T-helper 9 cell (primary cell): ENCODE data around the gene IGF1R.
"Not testable (repeated sequence)": the region's sequence is repeated elsewhere in the genome, so short reads cannot be mapped to it uniquely, and the experiment has no call there.

Source experiments
- DNase-seq: peaks from one replicate; pipeline ENCODE4 v3.0.0-alpha.2; 2020

The IGF1R gene

DNA sequence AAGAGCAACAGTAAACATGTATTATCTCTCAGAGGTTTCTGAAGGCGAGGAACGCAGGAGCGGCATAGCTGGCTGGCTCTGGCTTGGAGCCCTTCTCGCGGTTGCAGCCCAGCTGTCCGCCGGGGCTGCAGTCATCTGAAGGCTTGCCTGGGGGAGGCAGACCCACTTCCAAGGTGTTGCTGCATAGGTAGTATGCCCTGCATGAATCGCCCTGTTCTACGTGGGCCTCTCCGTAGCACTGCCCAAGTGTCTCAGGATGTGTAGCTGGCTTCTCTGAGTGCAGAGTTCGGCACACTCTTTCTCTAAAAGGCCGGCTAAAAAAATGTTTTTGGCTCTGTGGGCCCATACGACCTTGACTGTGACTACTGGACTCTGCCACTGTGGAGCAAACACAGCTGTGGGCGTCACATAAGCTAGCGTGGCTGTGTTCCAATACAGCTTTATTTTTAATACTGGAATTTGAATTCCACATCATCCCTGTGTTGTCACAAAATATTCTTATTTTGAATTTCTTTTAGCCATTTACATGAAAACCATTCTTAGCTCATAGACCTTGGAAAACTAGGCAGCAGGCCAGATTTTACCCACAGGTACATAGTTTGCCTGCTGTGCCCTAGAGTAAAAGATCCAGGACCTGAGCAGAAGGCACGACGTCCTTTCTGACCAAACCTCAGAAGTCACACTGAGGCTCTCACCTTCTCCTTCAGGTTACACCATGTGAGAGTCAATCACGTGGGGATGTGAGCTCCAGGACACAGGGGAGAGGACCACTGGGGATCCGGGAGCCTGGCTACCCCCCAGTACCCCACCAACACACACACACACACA is 303.4 kb downstream of the IGF1R start:
- no peak for DNase-seq

DNA sequence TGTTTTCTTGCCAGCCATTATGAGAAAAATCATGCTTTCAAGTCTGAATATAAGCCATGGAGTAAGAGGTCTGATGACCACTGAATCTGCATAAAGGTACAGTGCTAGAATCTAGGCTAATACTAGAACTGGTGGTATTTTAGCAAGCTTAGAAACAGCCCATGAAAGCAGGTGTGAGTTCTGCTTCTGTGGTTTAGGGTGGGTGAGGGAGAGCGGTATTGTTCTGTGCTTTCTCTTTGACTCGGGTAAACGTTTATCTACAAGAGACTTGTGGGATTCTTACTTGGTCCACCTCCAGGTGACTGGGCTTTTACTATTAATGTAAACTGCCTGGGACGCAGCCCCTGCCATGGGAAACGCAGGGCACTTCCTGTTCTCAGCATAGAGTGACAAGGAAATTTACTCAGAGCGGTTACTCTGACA is 304.1 kb downstream of the IGF1R start:
- DNase-seq = no peak

GRCh38 chr15:98953000-98953787 is 304.9 kb downstream of the IGF1R start:
- no peak for DNase-seq

DNA sequence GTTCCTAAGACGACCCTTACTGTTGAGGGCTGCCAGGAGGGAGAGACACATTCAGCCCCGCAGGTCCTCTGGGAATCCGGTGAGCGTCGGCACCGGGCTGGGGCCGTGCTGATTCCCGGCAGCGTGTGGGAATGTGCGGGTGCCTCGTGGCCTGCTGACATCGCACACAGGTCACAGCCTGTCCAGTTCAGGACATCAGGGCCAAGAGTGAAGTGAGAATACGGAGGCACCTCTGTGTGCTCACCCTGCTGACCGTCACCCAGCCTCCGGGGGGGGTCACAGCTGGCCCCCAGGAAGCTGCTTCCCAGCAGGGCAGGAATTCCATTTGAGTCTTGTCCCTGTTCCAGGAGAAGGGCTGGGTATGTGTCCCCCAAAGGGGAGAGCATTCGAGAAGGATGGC is 305.6 kb downstream of the IGF1R start:
- DNase-seq = no peak

GRCh38 chr15:98954411-98954810 is 306.1 kb downstream of the IGF1R start:
- DNase-seq = no peak

DNA sequence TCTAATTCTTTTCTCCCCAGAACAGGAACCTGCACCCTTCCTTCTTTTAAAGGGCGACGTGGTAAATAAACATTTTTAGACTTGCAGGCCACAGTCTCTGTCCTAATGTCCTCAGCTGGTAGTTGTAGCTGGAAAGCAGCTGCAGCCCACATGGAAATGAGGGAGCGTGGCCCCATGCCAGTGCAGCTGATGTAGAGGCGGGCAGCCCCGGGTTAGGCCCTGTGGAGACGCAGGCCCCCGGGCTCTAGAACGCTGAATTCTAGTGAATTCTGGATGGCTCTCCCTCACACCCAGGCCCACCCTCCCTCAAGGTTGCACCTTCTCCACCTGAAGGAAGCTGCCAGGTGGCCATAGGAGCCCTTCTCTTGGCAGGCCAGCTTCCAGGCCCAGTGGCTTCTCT is 307.0 kb downstream of the IGF1R start:
- no peak for DNase-seq

DNA sequence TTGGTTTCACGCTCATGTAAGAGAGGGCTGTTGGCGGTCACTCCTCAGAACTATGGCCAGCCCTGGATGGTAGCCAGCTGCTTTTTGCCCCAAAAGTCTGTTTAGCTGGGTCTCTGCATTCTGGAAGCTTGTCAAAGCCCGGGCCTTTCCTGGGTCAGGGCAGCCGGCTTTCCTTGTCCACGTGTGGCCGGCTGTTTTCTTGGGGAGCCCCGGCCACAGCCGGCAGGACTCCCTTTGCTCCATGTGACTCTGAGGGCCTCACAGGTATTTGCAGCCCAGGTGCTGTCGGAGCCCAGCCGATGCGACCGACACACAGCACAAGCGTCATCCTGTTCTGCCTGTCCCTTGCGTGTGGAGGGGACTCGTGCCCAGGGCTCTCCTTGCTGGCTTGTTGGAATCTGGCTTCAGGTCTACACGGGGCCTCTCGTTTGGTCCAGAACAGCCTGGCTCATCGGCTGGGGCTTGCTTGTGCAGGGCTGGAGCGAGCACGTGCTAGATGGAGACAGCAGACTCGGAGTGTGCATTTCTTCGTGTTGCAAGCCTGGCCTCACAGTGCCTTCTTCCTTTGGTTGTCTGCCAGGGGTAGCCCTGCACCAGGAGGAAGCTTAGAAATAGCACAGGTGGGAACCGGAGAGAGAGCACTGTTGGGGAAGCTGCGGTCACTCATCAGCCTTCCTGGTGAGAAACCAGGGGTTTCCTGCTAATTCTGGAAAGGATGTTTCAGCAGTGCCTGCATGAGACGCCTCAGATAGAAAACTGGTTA is 307.8 kb downstream of the IGF1R start:
- no peak for DNase-seq

GRCh38 chr15:98956796-98957553 is 308.6 kb downstream of the IGF1R start:
- DNase-seq = no peak

DNA sequence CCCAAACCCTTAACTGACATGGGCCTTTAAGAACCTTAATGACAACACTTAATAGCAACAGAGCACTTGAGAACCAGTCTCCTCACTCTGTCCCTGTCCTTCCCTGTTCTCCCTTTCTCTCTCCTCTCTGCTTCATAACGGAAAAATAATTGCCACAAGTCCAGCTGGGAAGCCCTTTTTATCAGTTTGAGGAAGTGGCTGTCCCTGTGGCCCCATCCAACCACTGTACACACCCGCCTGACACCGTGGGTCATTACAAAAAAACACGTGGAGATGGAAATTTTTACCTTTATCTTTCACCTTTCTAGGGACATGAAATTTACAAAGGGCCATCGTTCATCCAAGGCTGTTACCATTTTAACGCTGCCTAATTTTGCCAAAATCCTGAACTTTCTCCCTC is 309.3 kb downstream of the IGF1R start:
- no peak for DNase-seq

DNA sequence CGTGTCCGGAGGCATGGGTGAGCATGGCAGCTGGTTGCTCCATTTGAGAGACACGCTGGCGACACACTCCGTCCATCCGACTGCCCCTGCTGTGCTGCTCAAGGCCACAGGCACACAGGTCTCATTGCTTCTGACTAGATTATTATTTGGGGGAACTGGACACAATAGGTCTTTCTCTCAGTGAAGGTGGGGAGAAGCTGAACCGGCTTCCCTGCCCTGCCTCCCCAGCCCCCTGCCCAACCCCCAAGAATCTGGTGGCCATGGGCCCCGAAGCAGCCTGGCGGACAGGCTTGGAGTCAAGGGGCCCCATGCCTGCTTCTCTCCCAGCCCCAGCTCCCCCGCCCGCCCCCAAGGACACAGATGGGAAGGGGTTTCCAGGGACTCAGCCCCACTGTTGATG is 309.7 kb downstream of the IGF1R start:
- DNase-seq = no peak

GRCh38 chr15:98958918-98959639 is 310.7 kb downstream of the IGF1R start:
- DNase-seq = no peak

GRCh38 chr15:98959640-98960007 is 311.3 kb downstream of the IGF1R start:
- no peak for DNase-seq

- no peak for DNase-seq
Observed at GRCh38 chr15:98960555-98961050, 312.3 kb downstream of the IGF1R start.

DNA sequence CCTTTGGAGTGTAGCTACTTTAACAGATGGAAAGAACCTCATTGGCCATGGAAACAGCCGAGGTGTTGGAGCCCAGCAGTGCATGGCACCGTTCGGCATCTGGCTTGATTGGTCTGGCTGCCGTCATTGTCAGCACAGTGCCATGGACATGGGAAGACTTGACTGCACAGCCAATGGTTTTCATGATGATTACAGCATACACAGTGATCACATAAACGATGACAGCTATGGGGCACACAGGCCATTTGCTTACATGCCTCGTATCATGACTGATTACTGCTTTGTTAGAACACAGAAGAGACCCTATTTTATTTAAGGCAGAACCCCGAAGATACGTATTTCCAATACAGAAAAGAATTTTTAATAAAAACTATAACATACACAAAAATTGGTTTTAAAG is 315.1 kb downstream of the IGF1R start:
- DNase-seq = no peak

- DNase-seq = no peak
Observed at GRCh38 chr15:98964466-98965133, 316.3 kb downstream of the IGF1R start.

DNA sequence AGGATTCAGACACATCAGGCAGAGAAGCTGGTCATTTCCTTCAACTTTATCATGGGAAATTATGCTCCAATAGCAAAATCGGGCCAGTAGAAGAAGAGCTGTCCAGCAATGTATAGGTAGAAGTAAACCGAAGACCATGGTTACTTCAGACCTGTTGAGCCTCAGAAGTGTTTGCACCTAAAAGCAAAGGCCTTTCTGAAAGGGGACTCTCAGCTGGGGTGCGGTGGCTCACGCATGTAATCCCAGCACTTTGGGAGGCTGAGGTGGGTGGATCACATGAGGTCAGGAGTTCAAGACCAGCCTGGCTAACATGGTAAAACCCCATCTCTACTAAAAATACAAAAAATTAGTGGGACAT is 316.8 kb downstream of the IGF1R start:
- not testable (repeated sequence) for DNase-seq

- no peak for DNase-seq
Observed at GRCh38 chr15:98965597-98965996, 317.3 kb downstream of the IGF1R start.

- DNase-seq = no peak
Observed at GRCh38 chr15:98966091-98966787, 317.9 kb downstream of the IGF1R start.

DNA sequence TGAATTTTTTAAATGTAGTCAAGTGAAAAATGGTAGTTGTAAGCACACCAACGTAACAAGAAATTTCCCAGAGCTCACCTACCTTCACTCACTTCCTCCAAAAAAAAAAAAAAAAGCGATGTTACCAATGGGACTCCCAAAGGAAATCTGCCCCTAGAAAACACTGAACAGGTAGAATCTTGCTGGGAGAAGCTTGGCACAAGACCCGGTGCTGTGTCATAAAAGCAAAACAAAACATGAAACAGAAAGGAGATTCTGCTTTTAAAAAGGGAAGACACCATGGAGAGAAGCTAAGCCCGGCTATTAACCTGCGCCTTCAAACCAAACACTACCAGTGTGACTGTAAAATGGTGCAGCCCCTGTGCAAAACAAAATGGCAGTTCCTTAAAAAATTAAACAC is 318.8 kb downstream of the IGF1R start:
- no peak for DNase-seq

DNA sequence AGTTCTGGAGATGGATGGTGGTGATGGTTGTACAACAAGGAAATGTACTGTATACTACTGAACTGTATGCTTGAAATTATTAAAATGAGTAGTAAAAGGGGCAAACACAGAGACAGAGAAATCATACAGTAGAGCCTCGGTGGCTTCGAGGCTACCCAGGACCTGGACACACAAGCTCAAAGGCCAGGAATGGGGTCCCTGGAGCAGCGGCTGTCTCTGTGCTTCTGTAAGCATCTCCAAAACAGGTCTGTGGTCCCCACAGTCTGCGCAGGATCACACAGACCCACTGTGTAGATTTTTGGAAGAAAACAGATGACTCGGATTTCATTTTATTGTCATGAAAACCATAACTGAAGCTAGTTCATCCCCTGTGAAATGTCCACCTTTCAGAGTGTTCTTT is 319.6 kb downstream of the IGF1R start:
- no peak for DNase-seq

GRCh38 chr15:98968576-98968975 is 320.2 kb downstream of the IGF1R start:
- no peak for DNase-seq
